Fibroblast of lung (primary cell): ENCODE results near the gene CLTC.

ENCODE experiments used
- EZH2 ChIP-seq: IDR thresholded peaks from 2 replicates; pipeline ENCODE4 v1.5.1; 2012; ENCODE audit warnings: low read length, control low read depth, mild to moderate bottlenecking; ENCODE audit errors: missing control alignments
- TF ChIP-seq, protein P1 (sequence below), 2 donors: IDR thresholded peaks in 1 of 2; conservative IDR thresholded peaks in 1 of 2; 1 replicate in 1 of 2; 2 replicates in 1 of 2; pipeline ENCODE4 v1.5.1; 2011 to 2012; ENCODE audit warnings: low read length in 2 of 2, control low read depth in 1 of 2, inconsistent platforms in 1 of 2, low read depth in 1 of 2, mild to moderate bottlenecking in 1 of 2

DNA sequence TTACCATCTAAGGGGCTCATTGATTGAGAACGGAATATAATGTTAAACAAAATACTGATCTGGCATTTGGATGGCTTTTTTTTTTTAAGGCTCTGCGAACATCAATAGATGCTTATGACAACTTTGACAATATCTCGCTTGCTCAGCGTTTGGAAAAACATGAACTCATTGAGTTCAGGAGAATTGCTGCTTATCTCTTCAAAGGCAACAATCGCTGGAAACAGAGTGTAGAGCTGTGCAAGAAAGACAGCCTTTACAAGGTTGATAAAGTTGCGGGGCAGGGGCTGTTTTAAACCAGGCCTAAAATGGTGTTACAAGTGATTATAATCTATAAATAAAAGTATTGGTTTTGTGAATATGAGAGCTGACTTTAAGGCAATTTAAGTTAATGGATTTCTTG lies 65.3 kb downstream of the CLTC start:
- no peak for TF ChIP-seq EZH2
- TF ChIP-seq, protein P1, sequence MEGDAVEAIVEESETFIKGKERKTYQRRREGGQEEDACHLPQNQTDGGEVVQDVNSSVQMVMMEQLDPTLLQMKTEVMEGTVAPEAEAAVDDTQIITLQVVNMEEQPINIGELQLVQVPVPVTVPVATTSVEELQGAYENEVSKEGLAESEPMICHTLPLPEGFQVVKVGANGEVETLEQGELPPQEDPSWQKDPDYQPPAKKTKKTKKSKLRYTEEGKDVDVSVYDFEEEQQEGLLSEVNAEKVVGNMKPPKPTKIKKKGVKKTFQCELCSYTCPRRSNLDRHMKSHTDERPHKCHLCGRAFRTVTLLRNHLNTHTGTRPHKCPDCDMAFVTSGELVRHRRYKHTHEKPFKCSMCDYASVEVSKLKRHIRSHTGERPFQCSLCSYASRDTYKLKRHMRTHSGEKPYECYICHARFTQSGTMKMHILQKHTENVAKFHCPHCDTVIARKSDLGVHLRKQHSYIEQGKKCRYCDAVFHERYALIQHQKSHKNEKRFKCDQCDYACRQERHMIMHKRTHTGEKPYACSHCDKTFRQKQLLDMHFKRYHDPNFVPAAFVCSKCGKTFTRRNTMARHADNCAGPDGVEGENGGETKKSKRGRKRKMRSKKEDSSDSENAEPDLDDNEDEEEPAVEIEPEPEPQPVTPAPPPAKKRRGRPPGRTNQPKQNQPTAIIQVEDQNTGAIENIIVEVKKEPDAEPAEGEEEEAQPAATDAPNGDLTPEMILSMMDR (conservative IDR thresholded peaks at IDR 0.05 in 1 of 2, IDR thresholded peaks at IDR 0.05 in 1 of 2; ENCODE audit: low read depth in 1 of 2, low read length in 2 of 2) = no peak
